Stimulated activated CD8-positive, alpha-beta memory T cell treated with anti-CD3 and anti-CD28 coated beads, Interleukin-2, amount 100 ng/mL, for 48 hours (primary cell): ENCODE measurements around the gene SYCE1L.

Experiments
- DNase-seq, 2 donors: peaks; one replicate each; pipeline ENCODE4 v3.0.0-alpha.2; 2020; ENCODE audit warnings: low read depth in 2 of 2

SYCE1L gene

DNA sequence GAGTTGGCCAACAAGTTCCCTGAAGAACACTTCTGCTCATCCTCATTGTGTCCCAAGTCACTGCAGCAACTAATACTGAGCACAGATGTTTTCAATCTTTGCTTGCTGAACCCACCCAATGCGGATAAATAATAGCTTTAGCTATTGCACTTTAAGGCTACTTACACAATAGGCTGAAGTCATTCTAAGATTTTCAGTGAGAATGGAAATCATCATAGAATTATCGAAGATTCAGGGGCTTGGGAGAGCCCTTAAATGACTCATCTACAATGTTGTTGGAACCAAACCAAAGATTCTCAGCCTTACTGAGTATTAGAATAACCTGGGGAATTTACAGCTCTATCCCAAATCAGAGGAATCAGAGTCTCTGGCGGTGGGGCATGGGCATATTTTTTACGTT, 51.2 kb downstream of the SYCE1L start:
- no peak for DNase-seq
